GM19099 (cell line): ENCODE measurements around the gene SMCR8.

Experiments
- POLR2A ChIP-seq: IDR thresholded peaks from 3 replicates; pipeline ENCODE4 v1.6.1; 2011; ENCODE audit warnings: low read depth; ENCODE audit not compliant: insufficient read length; ENCODE audit errors: extremely low read depth

Gene SMCR8

GRCh38 chr17:18364166-18364565, 49.1 kb downstream of the SMCR8 start:
- no peak for TF ChIP-seq POLR2A

GRCh38 chr17:18368946-18369345, 53.9 kb downstream of the SMCR8 start:
- TF ChIP-seq POLR2A = no peak

GRCh38 chr17:18370761-18371160, 55.7 kb downstream of the SMCR8 start:
- TF ChIP-seq POLR2A = no peak

- no peak for TF ChIP-seq POLR2A
Measured at GRCh38 chr17:18371455-18371854, 56.4 kb downstream of the SMCR8 start.

GRCh38 chr17:18374216-18374615, 59.1 kb downstream of the SMCR8 start:
- TF ChIP-seq POLR2A = no peak
